GM18505 (cell line): Measurements from ENCODE around the gene PRSS50.

Experiments used
- ATAC-seq: cut with Tn5 transposase; IDR thresholded peaks from one replicate; pipeline ENCODE4 v1.9.1; 2021; ENCODE audit not compliant: unreplicated experiment
- POLR2A ChIP-seq: IDR thresholded peaks from 4 replicates; pipeline ENCODE4 v1.6.1; 2011; ENCODE audit warnings: borderline replicate concordance; ENCODE audit not compliant: insufficient read depth, insufficient read length; ENCODE audit errors: extremely low read depth

PRSS50 gene

GRCh38 chr3:46716461-46717441 is 918 bp downstream of the PRSS50 start:
- no peak for TF ChIP-seq POLR2A
- no peak for ATAC-seq

GRCh38 chr3:46715507-46716175 is 2.0 kb downstream of the PRSS50 start:
- TF ChIP-seq POLR2A = no peak
- no peak for ATAC-seq

GRCh38 chr3:46714728-46715506 is 2.8 kb downstream of the PRSS50 start:
- TF ChIP-seq POLR2A = no peak
- no peak for ATAC-seq

GRCh38 chr3:46713898-46714552 is 3.6 kb downstream of the PRSS50 start:
- no peak for ATAC-seq
- TF ChIP-seq POLR2A = no peak

- no peak for ATAC-seq
- no peak for TF ChIP-seq POLR2A
Measured at GRCh38 chr3:46713050-46713897, 4.4 kb downstream of the PRSS50 start.

- ATAC-seq = no peak
- TF ChIP-seq POLR2A = no peak
Measured at GRCh38 chr3:46712191-46713049, 5.2 kb downstream of the PRSS50 start.

GRCh38 chr3:46711760-46712159 is 5.9 kb downstream of the PRSS50 start:
- ATAC-seq = no peak
- no peak for TF ChIP-seq POLR2A

GRCh38 chr3:46711305-46711704 is 6.4 kb downstream of the PRSS50 start:
- TF ChIP-seq POLR2A = no peak
- ATAC-seq = no peak

GRCh38 chr3:46710671-46711295 is 6.9 kb downstream of the PRSS50 start:
- no peak for ATAC-seq
- no peak for TF ChIP-seq POLR2A

- no peak for ATAC-seq
- TF ChIP-seq POLR2A = no peak
Measured at GRCh38 chr3:46710229-46710628, 7.4 kb downstream of the PRSS50 start.

- no peak for TF ChIP-seq POLR2A
- no peak for ATAC-seq
Measured at GRCh38 chr3:46709721-46710120, 7.9 kb downstream of the PRSS50 start.
